PC-9 (cell line): ENCODE results near the gene BRPF1. TPM values are rescaled to one million over a fixed set of nuclear protein-coding genes. Genes with fewer than 3 reads are reported as not detected.
A peak's percentile ranks its signal among the peaks of the same experiment; 100 is the strongest.

Experiments
- BruUV-seq: library from RNA; stranded (reverse); fragments of 400-500 nt; replicated peaks from 2 replicates; lab custom pipeline; 2021; lab: Mats Ljungman, UMichigan
- CTCF ChIA-PET: fragments of 300-600 bp; sonication (Branson Sonifier 250); formaldehyde crosslinking; loops from one replicate; lab custom pipeline; 2022; ENCODE audit warnings: antibody characterized with exemption; lab: Charles Lee
- POLR2A ChIA-PET: fragments of 300-600 bp; sonication (Branson Sonifier 250); formaldehyde crosslinking; loops from one replicate; lab custom pipeline; 2022; ENCODE audit warnings: antibody characterized with exemption; ENCODE audit not compliant: unreplicated experiment; lab: Charles Lee
- DNase-seq, 2 experiments: peaks; one replicate each; pipeline versions ENCODE4 v3.0.0 to v3.0.0-alpha.2; 2015 to 2022; ENCODE audit warnings: mixed read lengths in 1 of 2
- H2AFZ ChIP-seq: fragments of 200-600 bp; sonication (generic); 2 replicates; pipeline ENCODE4 v1.8.1; 2017; ENCODE audit warnings: antibody characterized with exemption
- H3F3A ChIP-seq: fragments of 200-600 bp; sonication (generic); 2 replicates; pipeline ENCODE4 v1.8.1; 2017; ENCODE audit warnings: antibody characterized with exemption, mild to moderate bottlenecking, low read depth; ENCODE audit not compliant: insufficient read depth
- H3K27ac ChIP-seq: fragments of 200-600 bp; sonication (generic); 2 replicates; pipeline ENCODE4 v1.6.1; 2016; ENCODE audit warnings: mixed run types
- H3K27me3 ChIP-seq: fragments of 200-600 bp; sonication (generic); 2 replicates; pipeline ENCODE4 v1.6.1; 2016; ENCODE audit warnings: low read depth, mixed run types; ENCODE audit not compliant: insufficient read depth
- H3K36me3 ChIP-seq: fragments of 200-600 bp; sonication (generic); 2 replicates; pipeline ENCODE4 v1.6.1; 2016; ENCODE audit warnings: low read depth, mixed run types
- H3K4me1 ChIP-seq: fragments of 200-600 bp; sonication (generic); replicated peaks from 2 replicates; pipeline ENCODE4 v1.6.1; 2016; ENCODE audit warnings: mixed run types; ENCODE audit not compliant: insufficient read depth
- H3K4me2 ChIP-seq: fragments of 200-600 bp; sonication (generic); 2 replicates; pipeline ENCODE4 v1.6.1; 2017; ENCODE audit warnings: mixed run types
- H3K4me3 ChIP-seq: fragments of 200-600 bp; sonication (generic); 2 replicates; pipeline ENCODE4 v1.6.1; 2016; ENCODE audit warnings: mixed run types
- H3K79me2 ChIP-seq: fragments of 200-600 bp; sonication (generic); 2 replicates; pipeline ENCODE4 v1.6.1; 2017; ENCODE audit warnings: low read depth, mixed run types
- H3K9me2 ChIP-seq: fragments of 200-600 bp; sonication (generic); 2 replicates; pipeline ENCODE4 v1.8.1; 2017; ENCODE audit warnings: mild to moderate bottlenecking; ENCODE audit not compliant: insufficient read depth
- H3K9me3 ChIP-seq: fragments of 200-600 bp; sonication (generic); 2 replicates; pipeline ENCODE4 v1.8.1; 2016; ENCODE audit warnings: low read depth; ENCODE audit not compliant: insufficient read depth
- H4K20me1 ChIP-seq: fragments of 200-600 bp; sonication (generic); 2 replicates; pipeline ENCODE4 v1.8.1; 2017; ENCODE audit not compliant: insufficient read depth
- CTCF ChIP-seq: fragments of 200-600 bp; sonication (generic); conservative IDR thresholded peaks from 2 replicates; pipeline ENCODE4 v1.6.1; 2017; ENCODE audit warnings: mixed run types, antibody characterized with exemption, mild to moderate bottlenecking, moderate library complexity
- EZH2 ChIP-seq: fragments of 200-600 bp; sonication (generic); IDR thresholded peaks from 2 replicates; pipeline ENCODE4 v1.8.0; 2017; ENCODE audit warnings: antibody characterized with exemption, low read depth
- intact Hi-C: fragments of 100-400 bp; cut with micrococcal nuclease; formaldehyde crosslinking; loops from one replicate; pipeline ENCODE4 v1.10.0; 2022; ENCODE audit not compliant: unreplicated experiment
- total RNA-seq: library from RNA; stranded (reverse); gene quantifications from 2 replicates; pipeline ENCODE4 v1.2.3, GENCODE V29; 2021

Gene BRPF1
- total RNA-seq, 1 experiment from 2014 or later, result 15.9 TPM

DNA sequence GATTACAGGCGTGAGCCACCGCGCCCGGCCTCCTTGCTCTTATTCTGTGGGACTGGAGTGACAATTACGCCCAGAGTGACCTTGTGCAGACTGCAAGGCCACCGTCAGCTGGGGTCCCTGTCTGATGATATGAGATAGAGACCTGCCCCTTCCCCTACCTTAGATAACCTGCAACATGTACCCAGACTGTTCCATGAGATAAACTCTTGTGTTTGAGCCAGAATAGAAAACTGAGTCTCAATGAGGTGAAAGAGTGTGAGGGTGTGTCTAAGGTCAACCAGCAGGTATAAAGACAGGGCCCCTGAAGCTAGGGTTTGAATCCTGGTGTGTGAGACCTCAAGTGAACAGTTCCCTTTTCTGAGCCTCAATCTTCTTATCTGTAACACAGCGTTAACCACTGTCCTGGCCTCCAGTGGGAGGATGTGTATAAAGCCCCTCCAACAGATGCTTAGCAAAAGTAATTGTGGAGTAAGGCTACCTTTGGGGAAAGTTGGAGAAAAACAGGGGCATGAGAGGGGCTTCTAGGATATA lies 54.7 kb downstream of the BRPF1 start:
- no peaks in the 10 kb centered on the region for H4K20me1 ChIP-seq
- H3F3A ChIP-seq, result peaks cover 3% of the 10 kb centered on the region; the same call in 1 of the 2 replicates
- H3K27me3 ChIP-seq, result no peaks in the 10 kb centered on the region
- TF ChIP-seq EZH2 (no peak), CTCF (no peak)
- no peaks in the 10 kb centered on the region for H3K9me2 ChIP-seq
- H3K4me3 ChIP-seq, result no peak overlapping the region
- peaks cover 1% of the 10 kb centered on the region; the same call in 1 of the 2 replicates for H3K4me1 ChIP-seq
- H2AFZ ChIP-seq, result no peak overlapping the region
- intact Hi-C loops, result no loop called here
- peaks cover 22% of the 10 kb centered on the region for H3K36me3 ChIP-seq
- POLR2A ChIA-PET, result no interaction called here
- CTCF ChIA-PET, result no interaction called here
- H3K27ac ChIP-seq, result no peak overlapping the region
- no peaks in the 10 kb centered on the region for H3K9me3 ChIP-seq
- H3K4me2 ChIP-seq, result no peak overlapping the region
- H3K79me2 ChIP-seq, result peaks cover 6% of the 10 kb centered on the region; the same call in 1 of the 2 replicates
- DNase-seq, result no peak
- BruUV-seq, result no TSS peak

- ChIA-PET POLR2A (interaction anchor here (0.7 kb wide), 1 partner anchor 33 kb away, joined by 5 read pairs; no protein-coding TSS in a partner anchor), CTCF (no interaction called here)
- H3K36me3 ChIP-seq, result peaks cover 22% of the 10 kb centered on the region
- H3K79me2 ChIP-seq, result peaks cover 14% of the 10 kb centered on the region
- intact Hi-C loops, result no loop called here
- no peak overlapping the region for H3K4me2 ChIP-seq
- H3K9me3 ChIP-seq, result no peaks in the 10 kb centered on the region
- BruUV-seq, result no TSS peak
- no peak overlapping the region for H3K4me3 ChIP-seq
- peaks cover 8% of the 10 kb centered on the region for H3K4me1 ChIP-seq
- no peaks in the 10 kb centered on the region for H4K20me1 ChIP-seq
- no peaks in the 10 kb centered on the region for H3K27me3 ChIP-seq
- no peaks in the 10 kb centered on the region for H3K9me2 ChIP-seq
- peaks cover 3% of the 10 kb centered on the region; the same call in 1 of the 2 replicates for H3F3A ChIP-seq
- no peak overlapping the region for H3K27ac ChIP-seq
- DNase-seq, result no peak
- TF ChIP-seq CTCF (peak; percentile 68), EZH2 (no peak)
- no peak overlapping the region for H2AFZ ChIP-seq
These were observed 55.5 kb downstream of the BRPF1 start for GRCh38 chr3:9786825-9787669.

- H3K4me1 ChIP-seq, result peaks cover 8% of the 10 kb centered on the region
- H4K20me1 ChIP-seq, result no peaks in the 10 kb centered on the region
- BruUV-seq, result no TSS peak
- no peak overlapping the region for H3K4me2 ChIP-seq
- peaks cover 22% of the 10 kb centered on the region for H3K36me3 ChIP-seq
- no peak overlapping the region for H3K4me3 ChIP-seq
- TF ChIP-seq EZH2 (no peak), CTCF (no peak)
- peaks cover 15% of the 10 kb centered on the region for H3K79me2 ChIP-seq
- no peaks in the 10 kb centered on the region for H3K27me3 ChIP-seq
- intact Hi-C loops, result no loop called here
- ChIA-PET CTCF (no interaction called here), POLR2A (interaction anchor here (0.7 kb wide), 1 partner anchor 32 kb away, joined by 5 read pairs; no protein-coding TSS in a partner anchor)
- no peak overlapping the region for H3K27ac ChIP-seq
- DNase-seq, result no peak
- H3K9me2 ChIP-seq, result no peaks in the 10 kb centered on the region
- no peaks in the 10 kb centered on the region for H3K9me3 ChIP-seq
- no peak overlapping the region for H2AFZ ChIP-seq
- H3F3A ChIP-seq, result no peaks in the 10 kb centered on the region; the same call in 1 of the 2 replicates
These were observed 56.2 kb downstream of the BRPF1 start for GRCh38 chr3:9787714-9788113.
